DMS79 (cell line): ENCODE measurements around the gene CST9.
A peak's percentile ranks its signal among the peaks of the same experiment; 100 is the strongest.
"Not testable (repeated sequence)": the region's sequence is repeated elsewhere in the genome, so short reads cannot be mapped to it uniquely, and the experiment has no call there.

ENCODE experiments used
- DNase-seq: peaks from one replicate; lab custom pipeline; 2025; lab: John Stamatoyannopoulos, UW

CST9 gene

GRCh38 chr20:23637282-23638221, 31.8 kb upstream of the CST9 start, which contains the start of gene CST3:
TSS of gene CST3 (minus strand) at chr20:23637955. CDS start at chr20:23637862, 93 bp downstream.
- DNase-seq: peak; percentile 16

GRCh38 chr20:23636908-23637281, 31.2 kb upstream of the CST9 start:
- no peak for DNase-seq

- DNase-seq: no peak
These were observed 30.6 kb upstream of the CST9 start for GRCh38 chr20:23636182-23636907.

DNA sequence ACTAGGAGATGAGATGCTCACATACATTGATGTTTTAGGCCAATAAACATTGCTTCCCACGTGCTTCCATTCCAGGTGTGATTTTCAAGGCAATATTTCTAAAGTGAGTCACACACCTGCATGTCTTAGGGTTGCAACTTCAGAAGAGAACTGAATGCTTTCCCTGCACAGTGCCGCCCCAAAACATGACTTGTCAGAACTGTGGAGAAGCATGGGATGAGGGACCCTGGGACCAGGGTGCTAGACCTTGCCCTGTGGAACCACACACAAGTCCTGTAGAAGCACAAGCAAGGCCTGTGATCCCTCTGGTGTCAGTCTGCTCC, 30.0 kb upstream of the CST9 start:
- DNase-seq: not testable (repeated sequence)

- DNase-seq: no peak
These were observed 29.5 kb upstream of the CST9 start for GRCh38 chr20:23634985-23635767.

- no peak for DNase-seq
These were observed 28.5 kb upstream of the CST9 start for GRCh38 chr20:23634044-23634801.

GRCh38 chr20:23632711-23633573, 27.2 kb upstream of the CST9 start:
- DNase-seq: no peak

DNA sequence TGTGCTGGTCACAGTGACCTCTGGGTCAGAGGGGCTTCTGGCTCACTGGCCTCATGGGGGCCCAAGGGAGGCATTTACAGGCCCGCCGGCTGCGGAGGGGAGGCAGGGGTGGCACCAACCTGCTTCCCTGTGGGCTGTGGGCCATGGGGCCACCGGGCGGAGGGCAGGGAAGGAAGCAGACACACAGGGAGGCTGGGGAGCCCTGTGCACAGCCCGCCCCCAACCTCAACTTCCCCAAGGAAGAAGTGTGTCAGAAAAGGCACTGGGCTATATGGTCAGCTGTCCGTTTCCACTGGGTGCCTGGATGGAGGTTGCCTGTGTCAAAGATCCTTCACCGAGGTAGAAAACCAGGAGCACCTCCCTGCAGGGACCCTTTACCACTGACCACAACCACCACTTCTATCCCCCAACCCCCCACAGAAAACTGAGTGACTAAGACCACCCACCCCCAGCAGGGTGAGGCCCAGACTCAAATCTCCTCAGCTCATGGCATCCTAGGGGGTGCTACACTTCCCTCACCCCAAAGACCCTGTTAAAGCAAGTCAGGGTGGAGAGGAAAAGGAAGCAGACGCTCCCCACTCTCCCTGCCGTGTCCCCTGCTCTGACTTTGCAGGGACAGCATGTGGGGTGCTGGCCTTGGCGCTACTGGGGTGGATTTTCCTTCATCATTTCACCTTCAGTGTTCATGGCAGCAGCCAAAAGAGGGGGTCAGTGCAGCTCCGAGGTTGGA, 26.4 kb upstream of the CST9 start:
- DNase-seq: no peak

GRCh38 chr20:23631226-23631822, 25.6 kb upstream of the CST9 start:
- no peak for DNase-seq

DNA sequence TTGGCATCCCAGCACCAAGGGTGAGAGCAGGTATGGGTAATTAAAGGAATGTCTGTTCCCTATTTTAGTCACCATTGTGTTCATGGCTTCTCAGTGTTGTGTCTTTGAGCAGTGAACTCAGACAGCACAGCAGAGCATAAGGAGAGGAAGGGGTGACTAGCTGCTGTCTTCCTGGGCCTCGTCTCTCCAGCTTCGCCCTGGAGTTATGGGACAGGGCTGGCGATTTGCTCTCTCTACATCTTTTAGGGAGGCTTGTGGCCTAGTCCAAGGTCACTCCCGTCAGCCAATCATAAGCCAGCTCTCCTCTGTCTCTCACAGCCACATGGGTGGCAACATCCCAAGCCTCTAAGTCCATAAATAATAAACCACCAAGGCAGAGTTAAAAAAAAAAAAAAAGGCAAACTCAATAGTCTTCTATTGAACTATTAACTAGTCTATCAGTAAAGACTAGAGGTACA, 24.7 kb upstream of the CST9 start:
- no peak for DNase-seq

DNA sequence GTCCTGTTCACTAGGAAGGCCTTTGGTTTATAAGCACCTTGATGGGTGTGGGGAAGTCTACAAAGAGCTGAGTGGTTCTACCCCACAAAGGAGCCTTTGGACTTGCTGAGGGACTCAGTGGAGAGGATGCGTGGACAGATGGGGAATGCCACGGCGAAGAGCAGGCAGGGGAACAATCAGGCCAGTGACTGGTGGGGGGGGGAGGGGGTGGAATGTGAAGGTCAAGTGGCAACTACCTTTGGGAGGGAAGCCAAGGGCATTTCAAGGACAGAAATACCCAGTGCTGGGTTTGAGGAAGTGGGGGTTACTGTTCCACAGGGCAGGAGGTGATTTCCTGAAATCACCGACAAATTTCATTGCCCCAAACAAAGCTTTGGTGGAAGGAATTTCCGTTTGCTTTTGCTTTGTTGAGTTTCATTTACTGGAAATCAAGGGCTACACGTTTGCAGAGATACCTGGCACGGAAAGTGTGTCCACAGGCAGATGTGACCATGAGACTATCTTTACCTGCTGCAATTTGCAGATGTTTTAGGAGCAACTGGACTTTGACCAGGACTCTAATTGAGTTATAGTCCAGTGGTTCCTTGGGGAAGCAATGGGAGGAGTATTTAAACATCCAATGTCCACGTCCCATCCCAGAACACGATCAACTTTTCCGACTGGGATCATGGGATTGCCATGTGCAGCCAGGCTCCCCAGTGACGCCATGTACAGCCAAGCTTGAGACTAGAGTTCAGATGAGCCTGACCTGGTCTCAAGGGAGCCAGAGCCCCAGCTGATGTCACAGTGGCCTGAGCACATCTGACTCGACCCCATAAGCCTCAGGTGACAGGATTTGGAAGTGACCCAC, 24.1 kb upstream of the CST9 start:
- DNase-seq: no peak

- no peak for DNase-seq
These were observed 23.4 kb upstream of the CST9 start for GRCh38 chr20:23629017-23629541.

DNA sequence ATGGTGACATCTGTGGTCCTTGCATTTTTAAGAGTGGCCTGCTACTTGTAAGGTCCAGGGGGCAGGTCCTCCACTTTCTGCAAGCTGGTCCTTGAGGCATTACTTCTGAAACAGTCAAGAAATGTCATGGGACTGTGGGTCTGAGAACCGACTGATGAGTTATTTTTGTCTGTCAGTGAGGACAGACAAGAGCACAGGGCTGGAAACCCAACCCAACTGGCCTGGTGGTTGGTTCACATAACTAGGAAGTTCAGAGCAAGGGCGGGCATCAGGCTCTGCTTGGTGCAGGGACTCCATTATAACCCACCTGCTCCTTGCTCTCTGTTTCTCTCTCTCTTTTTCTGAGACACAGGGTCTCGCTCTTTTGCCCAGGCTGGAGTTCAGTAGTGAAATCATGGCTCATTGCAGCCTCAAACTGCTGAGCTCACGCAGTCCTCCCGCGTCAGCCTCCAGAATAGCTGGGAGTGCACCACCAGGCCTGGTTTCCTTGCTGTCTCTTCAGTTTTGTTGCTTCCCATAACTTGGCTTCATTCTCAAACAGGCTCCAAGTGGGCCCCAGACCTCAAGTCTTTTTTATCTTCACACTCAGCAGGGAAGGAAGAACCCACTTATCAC, 22.8 kb upstream of the CST9 start:
- no peak for DNase-seq

DNA sequence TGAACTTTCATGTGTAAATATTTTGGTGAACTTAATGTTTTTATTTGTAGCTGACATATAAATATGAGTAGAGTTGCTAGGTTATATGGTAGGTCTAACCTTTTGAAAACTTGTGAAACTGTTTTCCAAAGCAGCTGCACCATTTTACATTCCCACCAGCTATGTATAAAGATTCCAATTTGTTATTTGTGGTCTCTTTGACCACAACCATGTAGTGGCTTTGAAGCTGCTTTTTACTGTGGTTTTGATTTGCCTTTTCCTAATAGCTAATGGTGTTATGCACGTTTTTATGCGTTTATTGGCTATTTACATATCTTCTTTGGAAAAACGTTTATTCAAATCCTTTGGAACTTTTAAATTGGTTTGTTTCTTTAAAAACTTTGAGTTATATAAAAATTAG, 21.8 kb upstream of the CST9 start:
- no peak for DNase-seq

GRCh38 chr20:23626040-23626620, 20.4 kb upstream of the CST9 start:
- no peak for DNase-seq

DNA sequence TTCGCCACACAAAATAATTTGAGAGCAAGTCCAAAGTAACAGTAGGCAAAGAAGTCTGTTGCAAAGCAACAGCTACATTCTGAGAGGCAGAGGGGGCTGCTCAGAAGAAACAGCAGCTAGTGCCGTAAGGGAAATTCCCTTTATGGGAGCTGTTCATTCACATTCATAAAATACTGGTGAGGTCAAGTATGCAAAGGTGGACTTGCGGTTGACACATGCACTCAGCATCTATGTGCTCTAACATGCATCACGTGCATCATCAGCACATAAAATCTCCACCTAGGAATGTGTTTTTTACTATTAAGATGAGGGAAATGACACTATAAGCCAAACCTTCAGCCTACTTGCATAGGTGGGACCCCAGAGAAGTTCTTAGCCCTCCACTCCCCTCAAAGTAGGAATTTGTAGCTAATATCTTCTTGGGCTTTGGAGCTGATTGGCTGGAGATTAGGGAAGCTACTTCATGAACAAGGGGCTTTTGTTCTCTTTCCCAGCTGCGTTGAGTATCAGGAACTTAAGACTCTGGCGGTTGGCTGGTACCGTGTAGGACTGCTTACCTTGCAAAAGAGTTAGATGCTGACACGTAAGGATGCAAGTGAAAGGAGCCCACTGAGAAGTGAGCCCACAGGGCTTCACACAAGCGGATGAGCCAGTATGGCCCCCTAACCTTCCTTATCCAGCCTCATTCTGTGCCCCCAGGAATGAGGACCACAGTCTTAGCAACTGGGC, 19.7 kb upstream of the CST9 start:
- DNase-seq: no peak

DNA sequence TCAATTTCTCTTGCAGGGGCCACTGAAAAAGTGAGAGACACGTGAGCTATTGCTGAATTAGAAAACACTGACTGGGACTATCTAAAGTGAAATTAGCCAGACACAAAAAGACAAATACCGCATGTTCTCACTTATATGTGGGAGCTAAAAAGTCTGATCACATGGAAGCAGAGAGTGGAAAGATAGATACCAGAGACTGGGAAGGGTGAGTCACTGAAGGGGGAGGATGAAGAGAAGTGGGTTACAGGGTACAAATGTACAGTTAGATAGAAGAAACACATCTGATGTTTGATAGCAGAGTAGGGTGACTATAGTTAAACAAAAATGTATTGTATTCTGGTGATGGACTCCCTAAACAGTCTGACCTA, 18.6 kb upstream of the CST9 start:
- no peak for DNase-seq
